ENCODE measurements around the gene ZSCAN32.
A peak's percentile ranks its signal among the peaks of the same experiment; 100 is the strongest.

Gene ZSCAN32

DNA sequence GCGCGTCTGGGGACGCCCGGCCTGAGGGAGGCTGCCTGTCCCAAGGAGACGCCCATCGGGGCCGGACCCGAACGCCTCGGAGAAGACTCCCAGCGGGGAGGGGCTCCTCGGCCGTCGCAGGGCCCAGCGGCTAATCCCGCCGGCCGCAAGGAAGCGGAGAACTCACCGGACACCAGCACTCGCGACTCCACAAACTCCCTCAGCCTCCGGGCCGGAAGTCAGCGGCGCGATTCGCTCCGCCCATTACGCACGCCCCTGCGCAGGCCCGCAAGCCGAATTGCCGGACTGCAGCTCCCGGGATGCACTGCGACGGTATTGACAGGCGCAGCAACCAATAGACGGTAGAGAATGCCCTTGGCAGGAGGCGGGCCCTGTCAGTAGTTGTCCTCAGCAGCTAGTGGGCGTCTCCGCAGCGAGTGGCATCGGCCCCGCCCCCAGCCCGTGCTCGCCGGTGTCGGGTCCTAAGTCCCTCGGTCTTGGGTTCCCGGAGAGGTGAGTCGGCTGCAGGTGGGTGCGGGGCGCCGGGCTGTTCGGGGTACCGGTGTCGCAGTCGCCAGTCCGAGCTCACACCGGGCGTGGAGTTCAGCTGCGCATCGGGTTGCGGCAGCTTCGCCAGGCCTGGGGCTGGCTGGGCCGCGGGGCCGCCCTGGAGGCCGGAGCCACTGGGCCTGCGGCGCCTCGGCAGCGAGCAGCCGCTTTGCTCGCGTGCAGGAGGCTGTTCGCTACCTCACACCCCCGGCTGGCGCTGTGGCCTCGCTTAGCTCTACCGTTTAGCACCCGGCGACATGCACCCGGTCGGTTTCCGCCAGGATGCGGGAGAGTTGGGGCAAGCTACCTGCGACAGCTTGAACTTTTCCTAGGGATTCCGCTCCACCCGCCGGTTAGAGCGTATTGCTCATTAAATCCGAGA is at the start of gene ZSCAN32, which contains the start of gene ZNF174:
TSS of gene ZSCAN32 (minus strand) at position 226 of the 910 bp plus-strand sequence. CDS start 3,447 bp downstream, outside the sequence.
TSS of gene ZNF174 (plus strand) at position 437 of the 910 bp plus-strand sequence. CDS start 790 bp downstream, outside the sequence.
- peak; percentile 99 for DNase-seq

DNA sequence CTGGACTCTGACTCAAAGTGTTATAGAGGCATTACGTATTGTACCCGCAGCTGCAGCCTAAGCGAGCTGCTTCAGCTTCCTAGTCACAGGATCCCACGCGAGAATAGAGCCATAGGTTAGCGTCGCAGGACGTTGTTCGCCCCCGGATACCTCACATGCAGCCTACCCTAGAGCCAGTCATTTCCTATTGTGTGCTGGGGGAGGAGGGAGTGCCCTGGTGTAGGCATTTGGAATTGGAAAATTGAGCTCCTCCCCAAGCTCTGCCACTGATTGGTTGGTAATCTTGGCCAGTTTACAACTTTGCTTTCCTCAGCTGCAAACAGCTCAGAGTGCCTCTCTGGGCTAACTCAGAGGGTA is 43.2 kb upstream of the ZSCAN32 start:
- peak; percentile 14 to 37 for DNase-seq

DNA sequence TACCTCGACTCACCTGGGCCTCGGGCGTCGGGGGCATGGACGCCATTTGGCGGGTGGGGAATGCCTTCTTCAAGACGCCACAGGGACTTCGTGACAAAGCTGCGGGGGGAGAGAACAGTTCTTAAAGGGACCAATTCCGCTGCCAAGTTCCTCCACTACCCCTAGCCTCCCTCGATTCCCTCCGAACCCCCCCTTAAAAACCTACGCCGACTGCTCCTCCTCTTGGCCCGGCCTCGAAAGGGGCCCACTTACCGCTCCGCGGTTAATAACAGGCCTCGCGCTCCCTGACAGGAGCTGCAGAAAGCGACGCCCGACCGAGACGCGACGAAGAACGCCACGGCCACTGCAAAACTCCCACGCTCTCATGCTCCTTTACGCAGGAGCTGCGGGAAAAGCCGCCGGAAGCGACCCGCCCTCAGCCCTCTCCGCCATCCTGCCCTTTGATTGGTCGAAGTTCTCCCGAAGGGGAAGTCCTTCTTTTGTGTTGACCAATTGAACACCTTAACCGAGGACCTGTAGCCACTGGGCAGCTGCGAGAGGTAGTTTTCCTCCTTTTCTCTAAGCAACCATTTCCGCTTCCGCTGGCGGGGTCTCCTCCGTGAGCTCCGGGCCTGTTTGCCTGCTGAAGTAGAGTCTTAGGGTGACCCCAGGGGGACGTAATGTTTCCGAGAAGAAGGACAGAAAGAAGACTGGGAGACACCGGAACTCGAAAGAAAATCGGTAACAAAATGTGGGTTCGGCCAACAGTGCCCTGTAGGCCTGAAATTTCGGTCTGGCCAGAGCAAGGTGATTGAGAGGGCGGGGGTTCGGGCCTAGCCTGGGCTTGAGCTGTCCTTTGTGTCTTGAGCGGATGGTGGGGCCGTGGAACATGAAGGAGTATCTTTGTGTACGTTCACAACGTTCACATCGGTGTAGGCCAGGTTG is 42.6 kb upstream of the ZSCAN32 start, which contains the start of the genes NAA60 and ZNF597:
TSS of gene NAA60 (plus strand) at position 573 of the 924 bp plus-strand sequence. CDS start 32,548 bp downstream, outside the sequence.
TSS of gene ZNF597 (minus strand) at position 397 of the 924 bp plus-strand sequence. CDS start at position 46, 351 bp downstream.
- DNase-seq, result peak; percentile 90 to 91

DNA sequence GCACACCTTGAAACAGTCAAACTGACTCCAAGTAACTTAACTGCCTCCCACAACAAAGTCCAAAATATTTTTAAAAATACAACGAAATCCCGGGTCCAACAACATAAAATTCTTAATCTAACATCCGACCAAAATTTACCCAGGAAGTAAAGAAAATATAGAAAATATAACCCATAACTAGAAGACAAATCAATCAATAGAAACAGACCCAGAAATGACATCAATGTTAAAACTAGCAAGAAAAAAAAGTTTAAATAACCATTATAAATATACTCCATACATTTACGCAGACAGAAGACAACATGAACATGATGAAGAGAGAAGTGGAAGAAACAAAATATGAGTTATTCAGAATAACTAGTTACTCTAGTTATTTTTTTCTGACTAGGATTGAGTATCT is 38.8 kb upstream of the ZSCAN32 start:
- no peak for DNase-seq

DNA sequence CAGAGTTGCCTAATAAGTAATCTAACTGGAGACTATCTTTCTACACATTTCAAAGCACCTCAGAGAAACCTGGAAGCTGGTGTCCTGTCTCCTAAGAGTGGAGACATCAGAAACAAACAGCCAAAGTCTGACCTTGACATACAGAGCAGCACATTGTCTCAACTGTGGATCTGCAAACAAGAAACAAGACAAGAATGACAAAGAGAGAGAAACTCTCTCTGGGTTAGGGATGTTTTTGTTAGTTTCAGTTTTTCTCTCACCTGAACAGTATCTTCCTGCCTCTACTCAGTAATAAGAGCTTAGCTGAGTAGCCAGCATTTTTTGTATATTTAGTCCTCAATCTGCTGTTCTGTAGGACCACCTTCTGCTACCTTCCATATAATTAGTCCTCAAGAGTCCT is 33.6 kb upstream of the ZSCAN32 start:
- no peak for DNase-seq

DNA sequence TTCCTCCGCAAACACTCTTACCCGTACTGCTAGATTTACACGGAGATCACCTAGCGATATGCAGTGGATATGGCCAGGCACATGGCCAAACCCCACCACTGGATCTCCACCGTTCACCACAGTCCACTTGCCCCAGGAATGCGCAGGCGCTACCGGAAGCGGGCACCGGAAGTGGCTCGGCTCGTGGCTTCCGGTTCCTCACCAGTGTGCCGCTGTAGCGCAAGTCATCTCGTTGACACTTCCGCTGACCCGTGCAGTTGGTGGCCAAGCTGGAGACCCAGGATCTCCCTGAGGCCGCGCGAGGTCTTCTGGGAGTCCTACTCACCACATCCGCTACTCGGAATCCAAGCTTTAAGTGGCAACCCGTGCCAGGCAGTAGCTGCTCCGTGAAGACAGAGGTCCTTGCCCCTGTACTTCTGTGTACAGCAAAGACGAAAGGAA is 31.0 kb upstream of the ZSCAN32 start:
- DNase-seq, result peak; percentile 53 to 59

DNA sequence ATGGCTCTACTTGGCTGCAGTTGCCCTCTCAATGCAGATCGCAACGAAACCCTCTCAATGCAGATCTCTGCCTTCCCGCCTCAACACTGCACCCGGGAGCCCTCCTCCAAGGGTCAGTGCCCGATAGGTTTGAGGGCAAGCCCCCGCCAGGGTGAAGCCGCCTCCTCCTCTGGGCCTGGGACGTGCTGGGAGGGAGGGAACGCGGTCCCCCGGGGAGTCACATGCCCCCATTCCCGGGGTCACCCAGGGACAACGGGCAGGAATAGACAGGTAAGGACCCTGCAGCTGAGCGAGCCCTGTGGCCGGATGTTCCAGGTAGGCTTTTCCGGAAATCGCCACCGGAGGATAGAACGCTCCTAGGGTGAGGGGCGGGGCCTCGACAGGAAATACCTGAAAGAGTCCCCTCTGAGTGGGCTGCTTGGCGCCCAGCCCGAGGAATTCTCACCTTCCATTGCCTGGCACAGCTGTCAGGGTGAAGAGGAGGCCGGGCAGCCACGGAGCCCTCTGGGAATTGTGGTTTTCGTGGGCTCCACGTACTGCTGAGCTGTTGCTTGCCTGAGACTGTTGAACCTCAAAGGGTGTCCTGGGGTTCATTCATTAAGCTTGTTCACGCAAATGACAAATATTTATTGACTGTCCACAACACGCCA is 13.1 kb upstream of the ZSCAN32 start:
- no peak for DNase-seq

DNA sequence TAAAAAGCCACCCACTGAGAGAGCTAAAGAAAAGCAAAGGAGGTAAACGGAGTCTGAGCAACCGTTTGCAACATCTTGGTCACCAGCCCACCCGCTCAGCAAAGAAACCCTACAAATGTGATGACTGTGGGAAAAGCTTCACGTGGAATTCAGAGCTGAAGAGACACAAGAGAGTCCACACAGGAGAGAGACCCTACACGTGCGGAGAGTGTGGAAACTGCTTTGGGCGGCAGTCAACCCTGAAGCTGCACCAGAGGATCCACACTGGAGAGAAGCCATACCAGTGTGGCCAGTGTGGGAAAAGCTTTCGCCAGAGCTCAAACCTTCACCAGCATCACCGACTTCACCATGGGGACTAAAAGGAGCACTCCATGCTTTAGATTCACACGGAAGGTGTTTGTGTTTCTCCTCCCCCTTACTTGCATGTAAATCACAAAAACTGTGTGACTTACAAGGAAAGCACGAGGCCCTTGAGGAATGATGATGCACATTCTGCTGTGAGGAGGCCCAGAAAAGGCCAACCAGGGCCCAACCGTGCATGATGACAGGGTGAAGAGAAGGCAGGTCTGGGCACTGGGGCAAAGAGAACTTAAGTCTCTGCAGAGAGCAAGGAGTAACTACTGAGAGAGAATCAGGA is 7.9 kb upstream of the ZSCAN32 start:
- DNase-seq, result no peak

DNA sequence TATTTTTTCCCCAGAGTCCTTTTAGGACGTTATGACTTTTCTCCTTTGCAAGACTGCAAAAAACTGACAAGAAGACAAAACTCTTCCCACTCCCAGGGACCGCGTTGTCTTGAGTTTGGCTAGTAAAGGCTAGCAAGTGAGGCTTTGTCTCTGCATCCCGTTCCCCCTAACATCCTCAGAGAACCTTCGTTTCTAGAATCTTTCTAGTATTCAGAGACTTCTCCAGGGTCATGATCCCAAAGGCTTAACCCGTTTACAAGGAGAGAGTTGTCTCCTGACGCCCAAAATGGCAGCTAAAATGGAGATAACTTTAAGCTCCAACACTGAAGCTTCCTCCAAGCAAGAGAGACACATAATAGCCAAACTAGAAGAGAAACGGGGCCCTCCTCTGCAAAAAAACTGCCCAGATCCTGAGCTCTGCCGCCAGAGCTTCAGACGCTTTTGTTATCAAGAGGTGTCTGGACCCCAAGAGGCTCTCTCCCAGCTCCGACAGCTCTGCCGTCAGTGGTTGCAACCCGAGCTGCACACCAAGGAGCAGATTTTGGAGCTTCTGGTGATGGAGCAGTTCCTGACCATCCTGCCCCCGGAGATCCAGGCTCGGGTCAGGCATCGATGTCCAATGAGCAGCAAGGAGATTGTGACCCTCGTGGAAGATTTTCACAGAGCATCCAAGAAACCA is 1.1 kb upstream of the ZSCAN32 start:
- DNase-seq, result peak in 1 of 2 donors; percentile 2

DNA sequence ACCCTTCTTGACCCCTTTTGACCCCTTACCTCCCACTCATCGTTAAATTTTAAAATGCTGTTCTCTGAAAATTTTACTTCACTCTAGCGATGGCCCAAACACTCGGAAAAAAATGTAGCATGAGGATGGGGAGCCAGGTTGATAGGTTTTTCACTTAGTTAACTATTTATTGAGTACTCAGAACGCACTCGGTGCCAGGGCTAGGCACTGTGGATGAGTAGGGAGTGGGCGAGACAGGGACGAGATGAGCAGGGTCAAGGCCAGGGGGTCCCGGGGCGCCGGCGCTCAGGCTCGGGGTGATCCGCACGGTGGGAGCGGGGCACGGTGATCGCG is 392 bp downstream of the ZSCAN32 start:
- DNase-seq, result no peak

DNA sequence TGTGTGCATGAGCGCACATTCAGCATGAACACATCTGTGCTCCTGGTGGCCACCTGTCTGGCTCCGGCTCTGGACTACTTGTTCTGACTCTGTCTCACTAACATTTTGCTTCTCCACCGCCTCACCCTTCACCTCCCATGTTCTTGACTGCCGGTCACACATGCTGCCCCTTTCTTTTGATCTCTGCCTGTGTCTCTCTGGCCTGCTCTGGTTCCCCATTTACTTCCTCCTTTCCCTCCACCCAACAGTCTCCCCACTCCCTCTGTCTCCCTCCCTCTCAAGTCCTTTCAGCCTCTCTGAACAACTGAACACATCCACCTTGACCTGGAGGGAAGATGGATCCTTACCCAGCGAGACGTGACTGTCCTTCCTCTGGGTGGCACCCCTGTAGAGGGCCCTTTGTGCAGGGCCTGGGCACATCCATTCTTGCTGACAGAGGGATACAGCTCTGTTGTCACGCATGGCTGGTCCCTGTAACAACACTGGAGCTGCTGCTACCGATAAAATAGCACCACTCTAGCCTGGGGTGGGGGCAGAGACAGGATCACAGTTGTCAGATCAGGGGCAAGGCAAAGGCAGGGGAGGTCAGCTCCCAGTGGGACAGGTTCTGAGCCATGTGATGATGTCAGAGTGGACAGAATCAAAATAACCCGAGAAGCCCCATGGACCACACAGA is 11.0 kb downstream of the ZSCAN32 start:
- no peak for DNase-seq

DNA sequence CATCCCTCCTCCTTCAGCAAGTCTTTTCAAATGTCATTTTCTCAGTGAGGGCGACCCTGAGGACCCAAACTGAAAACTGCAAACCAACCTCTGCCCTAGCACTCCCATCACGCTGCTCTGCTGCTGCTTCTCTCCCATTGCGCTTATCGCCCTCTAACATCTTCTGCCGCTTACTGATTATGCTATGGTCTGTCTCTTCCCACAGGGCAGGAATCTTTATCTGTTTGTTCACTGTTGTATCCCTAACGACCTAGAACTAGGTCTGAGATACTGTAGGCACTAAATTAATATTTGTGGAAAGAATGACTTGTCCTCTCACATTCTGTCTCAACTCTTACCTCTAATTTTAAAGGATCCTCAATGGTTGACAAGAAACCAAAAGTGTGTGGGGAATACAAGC is 12.5 kb downstream of the ZSCAN32 start:
- no peak for DNase-seq

DNA sequence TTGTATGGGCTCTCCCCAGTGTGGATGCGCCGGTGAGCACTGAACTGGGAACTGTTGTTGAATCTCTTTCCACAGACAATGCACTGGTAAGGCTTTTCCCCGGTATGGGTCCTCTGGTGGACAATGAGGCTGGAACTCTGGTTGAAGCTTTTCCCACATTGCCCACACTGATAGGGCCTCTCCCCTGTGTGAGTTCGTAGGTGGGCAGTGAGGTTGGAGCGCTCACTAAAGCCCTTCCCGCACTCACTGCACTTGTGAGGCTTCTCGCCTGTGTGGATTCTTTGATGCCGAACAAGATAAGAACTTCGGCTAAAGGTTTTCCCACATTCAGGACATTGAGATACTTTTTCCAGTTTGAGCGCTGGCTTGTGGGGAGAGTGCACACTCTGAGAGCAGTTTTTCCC is 17.8 kb downstream of the ZSCAN32 start:
- no peak for DNase-seq

DNA sequence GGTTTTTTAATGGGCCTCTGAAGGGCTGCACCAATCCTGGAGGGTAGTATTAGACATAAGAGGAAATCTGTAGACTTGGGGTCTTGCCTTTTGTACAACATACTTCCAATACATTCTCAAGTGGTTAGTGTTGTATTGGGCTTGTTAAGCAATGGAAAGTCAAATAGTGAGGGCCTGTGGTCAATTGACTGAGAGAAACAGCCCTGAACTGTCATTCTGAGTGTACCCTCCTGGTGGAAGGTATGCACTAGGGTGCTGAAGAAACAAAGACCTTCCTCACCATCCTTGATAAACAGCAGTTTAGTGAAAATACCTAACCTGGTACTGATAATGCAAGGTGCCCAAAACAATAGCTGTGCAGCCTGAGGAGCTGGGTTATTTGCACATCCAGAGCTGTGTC is 22.9 kb downstream of the ZSCAN32 start:
- no peak for DNase-seq

DNA sequence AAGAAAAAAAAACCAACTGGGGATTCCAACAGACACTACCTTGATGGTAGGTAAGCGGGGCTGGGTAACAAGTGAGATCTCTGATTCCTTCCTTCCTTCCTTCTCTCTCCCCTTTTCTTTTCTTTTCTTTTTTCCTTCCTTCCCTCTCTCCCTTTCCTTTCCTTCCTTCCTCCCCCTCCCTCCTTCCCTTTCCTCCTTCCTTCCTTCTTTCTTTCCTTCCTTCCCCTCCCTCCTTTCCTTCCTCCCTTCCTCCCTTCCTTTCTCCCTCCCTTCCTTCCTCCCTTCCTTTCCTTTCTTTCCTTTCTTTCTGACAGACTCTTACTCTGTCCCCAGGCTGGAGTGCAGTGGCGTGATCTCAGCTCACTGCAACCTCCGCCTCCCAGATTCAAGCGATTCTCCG is 25.1 kb downstream of the ZSCAN32 start:
- DNase-seq, result no peak

DNA sequence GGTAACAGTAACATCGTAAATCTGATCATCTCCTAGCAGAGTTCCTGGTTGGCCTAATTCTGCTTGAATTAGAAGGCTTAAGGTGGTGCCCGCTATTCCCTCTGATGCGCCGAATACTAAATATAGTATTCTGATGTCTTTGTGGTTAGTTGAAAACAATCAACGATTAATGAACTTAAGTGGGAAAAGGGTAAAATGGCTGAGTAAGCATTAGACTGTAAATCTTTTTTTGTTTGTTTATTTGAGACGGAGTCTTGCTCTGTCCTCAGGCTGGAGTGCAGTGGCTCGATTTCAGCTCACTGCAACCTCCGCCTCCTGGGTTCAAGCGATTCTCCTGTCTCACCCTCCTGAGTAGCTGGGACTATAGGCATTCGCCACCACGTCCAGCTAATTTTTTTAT is 31.7 kb downstream of the ZSCAN32 start:
- no peak for DNase-seq

DNA sequence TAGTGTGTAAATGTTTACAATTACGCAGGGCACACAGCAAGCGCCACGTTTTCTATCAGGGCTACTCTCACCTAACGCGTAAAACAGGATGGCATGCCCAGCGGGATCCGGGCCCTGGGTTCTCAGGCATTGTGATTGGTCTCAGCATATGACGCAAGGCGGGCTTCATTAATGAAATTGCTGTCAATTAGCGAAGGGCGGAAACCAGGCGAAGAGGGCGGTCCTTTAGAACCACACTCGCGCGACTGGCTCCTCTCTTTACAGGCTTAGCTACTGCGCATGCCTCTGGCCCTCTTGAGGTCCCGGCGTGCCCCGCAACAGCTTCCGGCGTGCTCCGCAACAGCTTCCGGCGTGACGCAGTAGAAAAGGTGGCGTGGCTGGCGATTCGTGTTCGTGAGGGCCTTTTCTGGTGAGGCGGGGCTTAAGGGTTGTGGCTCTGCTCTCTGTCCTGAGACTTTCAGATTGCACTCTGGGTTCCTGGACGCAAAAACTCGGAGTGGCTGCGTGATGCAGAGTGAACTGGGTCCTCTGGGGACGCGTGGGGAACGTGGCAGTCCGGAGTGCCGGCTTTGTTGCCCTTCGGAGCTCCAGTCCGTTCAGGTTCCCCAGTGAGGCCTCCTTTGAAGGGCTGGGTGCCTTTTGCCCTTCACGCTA is 35.9 kb downstream of the ZSCAN32 start:
- DNase-seq, result peak; percentile 91 to 92

DNA sequence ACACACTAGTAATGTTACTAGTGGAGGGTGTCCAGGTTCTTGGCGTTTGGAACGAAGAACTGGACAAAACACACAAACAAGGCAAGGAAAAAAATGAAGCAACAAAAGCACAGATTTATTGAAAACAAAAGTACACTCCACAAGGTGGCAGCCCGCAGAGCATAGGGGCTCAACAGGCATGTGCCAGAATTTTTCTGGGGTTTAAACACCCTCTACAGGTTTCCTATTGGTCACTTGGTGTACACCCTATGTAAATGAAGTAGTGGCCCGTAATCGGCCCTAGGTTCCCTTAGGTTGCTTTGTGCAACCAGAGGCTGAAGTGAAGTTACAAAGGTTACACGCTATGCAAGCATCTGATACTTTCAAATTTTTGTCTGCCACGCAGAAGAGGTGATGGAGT is 37.0 kb downstream of the ZSCAN32 start:
- no peak for DNase-seq

DNA sequence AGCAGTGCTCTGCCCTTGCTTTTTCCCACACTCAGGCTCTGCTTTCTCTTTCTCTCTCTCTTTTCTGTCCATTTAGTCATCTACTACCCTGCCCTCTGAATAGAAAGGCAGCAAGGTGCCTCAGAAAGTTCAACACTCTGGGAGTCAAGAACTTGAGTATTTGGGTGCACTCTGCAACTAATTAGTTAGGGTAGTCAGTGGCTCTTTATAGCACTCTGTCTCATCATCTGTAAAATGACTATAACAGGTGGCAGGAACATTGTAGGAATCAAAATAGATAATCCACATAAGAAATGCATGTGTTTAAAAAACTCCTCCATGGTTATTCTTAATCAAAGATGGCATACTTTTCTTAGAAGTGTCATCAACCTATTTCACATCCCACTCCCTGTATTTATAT is 37.9 kb downstream of the ZSCAN32 start:
- DNase-seq, result no peak

DNA sequence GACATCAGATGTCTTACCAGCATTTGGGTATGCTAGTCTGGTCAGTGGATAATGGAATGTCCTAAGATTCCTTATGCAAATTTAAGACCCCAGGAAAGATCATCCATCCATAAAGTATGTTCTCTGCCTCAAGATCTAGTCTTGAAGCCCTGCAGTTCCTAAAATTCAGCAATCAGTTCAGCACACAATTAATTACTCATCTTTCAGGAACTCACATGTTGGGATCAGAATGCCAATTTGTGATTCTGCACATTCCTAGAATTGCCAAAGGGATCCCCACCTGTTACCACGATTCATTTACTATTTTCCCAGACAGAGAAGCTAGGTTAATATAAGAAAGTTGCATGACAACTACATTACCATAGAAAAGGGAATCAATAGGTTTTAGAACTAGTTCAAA is 41.9 kb downstream of the ZSCAN32 start:
- DNase-seq, result no peak

DNA sequence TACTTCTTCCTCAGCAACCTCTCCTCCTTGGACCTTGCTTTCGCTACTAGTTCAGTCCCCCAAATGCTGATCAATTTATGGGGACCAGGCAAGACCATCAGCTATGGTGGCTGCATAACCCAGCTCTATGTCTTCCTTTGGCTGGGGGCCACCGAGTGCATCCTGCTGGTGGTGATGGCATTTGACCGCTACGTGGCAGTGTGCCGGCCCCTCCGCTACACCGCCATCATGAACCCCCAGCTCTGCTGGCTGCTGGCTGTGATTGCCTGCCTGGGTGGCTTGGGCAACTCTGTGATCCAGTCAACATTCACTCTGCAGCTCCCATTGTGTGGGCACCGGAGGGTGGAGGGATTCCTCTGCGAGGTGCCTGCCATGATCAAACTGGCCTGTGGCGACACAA is 44.7 kb downstream of the ZSCAN32 start:
- no peak for DNase-seq

Data from CD4-positive, alpha-beta T cell treated with Interleukin-4 for 1 hour (primary cell).